ENCODE results near the gene ETFDH. TPM values are rescaled to one million over a fixed set of nuclear protein-coding genes. Genes with fewer than 3 reads are reported as not detected.

ETFDH gene
- total and polyA plus RNA-seq, 9 of the 15 experiments (the other 6 are each of a cell fraction or from before 2014, with no cell fraction given): 14.6 to 33.6 (median 25.9) TPM

- TF ChIP-seq, protein P1, sequence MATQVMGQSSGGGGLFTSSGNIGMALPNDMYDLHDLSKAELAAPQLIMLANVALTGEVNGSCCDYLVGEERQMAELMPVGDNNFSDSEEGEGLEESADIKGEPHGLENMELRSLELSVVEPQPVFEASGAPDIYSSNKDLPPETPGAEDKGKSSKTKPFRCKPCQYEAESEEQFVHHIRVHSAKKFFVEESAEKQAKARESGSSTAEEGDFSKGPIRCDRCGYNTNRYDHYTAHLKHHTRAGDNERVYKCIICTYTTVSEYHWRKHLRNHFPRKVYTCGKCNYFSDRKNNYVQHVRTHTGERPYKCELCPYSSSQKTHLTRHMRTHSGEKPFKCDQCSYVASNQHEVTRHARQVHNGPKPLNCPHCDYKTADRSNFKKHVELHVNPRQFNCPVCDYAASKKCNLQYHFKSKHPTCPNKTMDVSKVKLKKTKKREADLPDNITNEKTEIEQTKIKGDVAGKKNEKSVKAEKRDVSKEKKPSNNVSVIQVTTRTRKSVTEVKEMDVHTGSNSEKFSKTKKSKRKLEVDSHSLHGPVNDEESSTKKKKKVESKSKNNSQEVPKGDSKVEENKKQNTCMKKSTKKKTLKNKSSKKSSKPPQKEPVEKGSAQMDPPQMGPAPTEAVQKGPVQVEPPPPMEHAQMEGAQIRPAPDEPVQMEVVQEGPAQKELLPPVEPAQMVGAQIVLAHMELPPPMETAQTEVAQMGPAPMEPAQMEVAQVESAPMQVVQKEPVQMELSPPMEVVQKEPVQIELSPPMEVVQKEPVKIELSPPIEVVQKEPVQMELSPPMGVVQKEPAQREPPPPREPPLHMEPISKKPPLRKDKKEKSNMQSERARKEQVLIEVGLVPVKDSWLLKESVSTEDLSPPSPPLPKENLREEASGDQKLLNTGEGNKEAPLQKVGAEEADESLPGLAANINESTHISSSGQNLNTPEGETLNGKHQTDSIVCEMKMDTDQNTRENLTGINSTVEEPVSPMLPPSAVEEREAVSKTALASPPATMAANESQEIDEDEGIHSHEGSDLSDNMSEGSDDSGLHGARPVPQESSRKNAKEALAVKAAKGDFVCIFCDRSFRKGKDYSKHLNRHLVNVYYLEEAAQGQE (IDR thresholded peaks at IDR 0.05; ENCODE audit: borderline replicate concordance): no peak; the same call in 1 of the 2 replicates
- TF ChIP-seq, protein P1 (CRISPR knock-in tag; IDR thresholded peaks at IDR 0.05; ENCODE audit: low read depth): no peak
- TF ChIP-seq JUNB (CRISPR knock-in tag; conservative IDR thresholded peaks at IDR 0.05) (no peak), BRD4 (IDR thresholded peaks at IDR 0.05) (0 out of 2 replicates have a peak, but pooled peaks have one; percentile 70), FOXJ3 (CRISPR knock-in tag; IDR thresholded peaks at IDR 0.05) (no peak), ZNF408 (CRISPR knock-in tag; IDR thresholded peaks at IDR 0.05; ENCODE audit: low read depth) (no peak), NR2F6 (CRISPR knock-in tag; IDR thresholded peaks at IDR 0.05) (no peak), KAT8 (IDR thresholded peaks at IDR 0.05; ENCODE audit: low read depth) (no peak), SPI1 (IDR thresholded peaks at IDR 0.05; ENCODE audit: borderline replicate concordance, low read depth, low read length) (no peak), CBX1 (IDR thresholded peaks at IDR 0.05; ENCODE audit: low read depth) (peak; percentile 67), NCOA2 (IDR thresholded peaks at IDR 0.05; ENCODE audit: partially characterized antibody in 2 of 2) (no peak), NFYB (IDR thresholded peaks at IDR 0.05; ENCODE audit: extremely low read depth, insufficient read length) (no peak), MXI1 (IDR thresholded peaks at IDR 0.05; ENCODE audit: low read depth, low read length) (0 out of 2 replicates have a peak, but pooled peaks have one; percentile 59), ZNF239 (CRISPR knock-in tag; IDR thresholded peaks at IDR 0.05) (no peak), SRSF9 (IDR thresholded peaks at IDR 0.05; ENCODE audit: borderline replicate concordance, low read depth, low read length) (no peak), ZBTB5 (IDR thresholded peaks at IDR 0.05) (no peak), ZBTB43 (CRISPR knock-in tag; IDR thresholded peaks at IDR 0.05) (peak; percentile 31; the same call in 1 of the 2 replicates)
Observed at GRCh38 chr4:158722917-158723793, 51.1 kb downstream of the ETFDH start, which contains the start of gene PPID (continued).

Data from K562 (cell line).